ENCODE measurements around the gene ZNF710.

The ZNF710 gene

DNA sequence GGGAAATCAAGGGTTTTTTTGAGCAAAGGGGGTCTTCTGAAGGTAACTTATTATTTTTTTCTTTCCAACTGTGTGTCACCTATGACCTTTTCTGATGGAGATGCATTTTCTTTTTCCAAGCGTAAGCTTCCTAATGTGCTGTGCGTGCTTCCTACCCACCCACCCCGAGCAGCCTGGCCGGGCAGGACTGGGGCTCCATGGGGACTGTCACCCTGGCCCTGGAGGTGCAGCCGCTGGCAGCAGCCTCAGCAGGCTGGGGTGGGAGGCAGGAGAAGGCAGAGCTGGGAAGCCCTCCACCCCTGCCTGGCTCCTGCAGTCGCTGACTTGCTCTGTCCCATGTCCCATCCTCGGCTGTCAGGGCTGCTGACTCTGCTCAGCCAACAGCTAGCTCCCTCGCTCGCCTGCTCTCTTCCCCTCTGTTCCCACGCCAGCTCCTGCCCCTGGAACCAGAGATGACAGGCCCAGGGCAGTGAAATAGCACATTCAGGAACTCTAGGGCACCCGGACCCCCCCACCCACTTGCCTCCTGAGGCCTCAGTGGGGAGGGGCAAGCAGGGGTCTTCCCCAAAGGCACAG, 79.8 kb downstream of the ZNF710 start:
- no peak for DNase-seq (ENCODE audit: low read depth, low spot score)

DNA sequence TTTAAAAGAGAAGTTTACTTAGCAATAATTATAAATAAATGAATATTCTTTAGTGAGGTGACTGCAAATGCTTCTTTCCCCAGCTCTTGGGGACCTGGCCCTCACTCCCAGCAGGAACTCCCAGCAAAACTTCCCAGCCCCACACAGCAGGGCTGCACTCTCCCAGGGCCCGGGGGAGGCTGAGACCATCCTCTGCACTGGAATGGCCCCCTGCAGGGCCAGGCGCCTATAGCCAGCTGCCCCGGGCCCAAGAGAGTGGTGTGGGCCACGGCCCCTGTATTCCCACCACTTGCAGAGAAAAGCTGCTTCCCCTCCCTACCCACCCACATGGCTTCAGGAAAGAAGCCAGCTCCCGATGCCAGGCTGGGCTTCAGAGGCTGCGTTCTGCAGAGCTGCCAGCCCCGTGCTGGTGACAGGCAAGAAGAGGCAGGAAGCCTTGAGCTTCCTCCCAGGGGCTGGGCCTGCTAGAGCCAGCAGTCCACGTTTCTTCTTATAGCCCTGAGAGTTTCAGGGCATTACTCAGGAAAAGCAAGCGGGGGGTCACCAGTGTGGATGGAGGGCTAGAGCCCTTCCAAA, 81.1 kb downstream of the ZNF710 start:
- no peak for DNase-seq (ENCODE audit: low read depth, low spot score)

DNA sequence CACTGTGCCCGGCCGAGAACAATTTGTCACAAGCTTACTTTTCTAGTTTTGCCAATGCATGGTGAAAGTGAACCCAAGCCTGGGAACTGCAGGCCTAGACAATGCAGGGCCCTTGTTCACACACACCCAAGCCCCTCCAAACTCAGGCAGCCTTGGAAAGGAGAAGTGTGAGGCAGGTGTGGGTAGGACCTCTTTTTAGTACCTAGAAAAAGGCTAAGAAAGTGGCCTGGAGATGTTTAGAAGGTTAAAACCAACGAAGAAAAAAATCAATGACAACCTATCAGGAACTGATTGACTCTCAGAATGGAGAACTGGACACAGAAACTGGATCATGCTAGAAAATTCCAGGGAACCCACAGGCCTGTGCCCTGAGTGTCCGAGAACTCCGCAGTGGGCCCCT, 82.3 kb downstream of the ZNF710 start:
- no peak for DNase-seq (ENCODE audit: low read depth, low spot score)

DNA sequence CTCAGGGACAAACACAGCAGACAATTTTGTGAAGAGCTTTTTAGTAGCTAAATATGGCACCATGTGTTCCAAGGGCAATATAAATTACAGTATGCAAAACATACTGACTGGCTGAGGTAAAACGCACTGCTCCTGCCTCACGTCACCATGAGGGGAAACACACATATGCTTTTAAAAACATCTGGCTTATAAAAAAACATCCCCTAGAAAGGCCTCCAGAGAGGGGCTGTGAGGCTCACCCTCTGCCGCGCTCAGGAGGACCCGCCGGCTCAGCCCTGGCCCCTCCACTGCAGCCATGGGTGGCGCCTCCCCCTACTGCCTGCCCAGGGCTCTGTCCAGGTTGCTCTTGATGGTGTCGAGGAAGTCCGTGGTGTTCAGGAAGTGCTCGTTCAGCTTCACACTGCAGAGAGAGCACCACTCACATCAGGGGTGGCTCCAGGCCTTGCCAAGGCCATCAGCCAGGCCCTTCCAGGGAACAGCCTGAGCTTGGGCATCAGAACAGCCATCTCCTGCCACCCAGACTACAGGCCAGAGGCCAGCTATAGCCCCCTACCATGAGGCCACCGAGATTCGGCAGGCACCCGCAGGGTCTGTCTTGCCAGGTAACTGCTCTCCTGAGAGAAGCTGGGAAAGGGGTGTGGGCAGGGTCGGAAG, 83.0 kb downstream of the ZNF710 start:
- DNase-seq (ENCODE audit: low read depth, low spot score): no peak

DNA sequence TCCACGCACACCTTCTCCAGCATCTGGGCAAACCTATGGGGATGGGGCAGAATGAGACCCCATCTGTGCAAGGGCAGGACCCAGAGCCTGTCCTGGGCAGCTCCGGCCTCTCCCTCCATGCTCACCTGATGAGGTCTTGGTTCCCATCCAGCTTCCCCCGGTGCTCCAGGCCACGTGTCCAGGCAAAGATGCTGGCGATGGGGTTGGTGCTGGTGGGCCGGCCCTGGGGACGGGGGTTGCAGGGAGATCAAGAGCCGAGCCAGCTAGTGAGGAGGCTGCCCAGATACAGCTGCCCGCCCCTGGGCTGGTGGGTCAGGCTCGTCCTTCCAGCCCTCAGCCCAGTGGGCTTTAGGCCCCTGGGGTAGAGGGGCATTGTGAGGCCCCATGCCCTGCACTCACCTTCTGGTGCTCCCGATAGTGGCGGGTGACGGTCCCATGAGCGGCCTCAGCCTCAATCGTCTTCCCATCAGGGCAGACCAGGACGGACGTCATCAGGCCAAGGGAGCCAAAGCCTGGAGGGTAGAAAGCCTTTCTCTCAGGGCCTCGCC, 83.8 kb downstream of the ZNF710 start:
- DNase-seq (ENCODE audit: low read depth, low spot score): no peak

DNA sequence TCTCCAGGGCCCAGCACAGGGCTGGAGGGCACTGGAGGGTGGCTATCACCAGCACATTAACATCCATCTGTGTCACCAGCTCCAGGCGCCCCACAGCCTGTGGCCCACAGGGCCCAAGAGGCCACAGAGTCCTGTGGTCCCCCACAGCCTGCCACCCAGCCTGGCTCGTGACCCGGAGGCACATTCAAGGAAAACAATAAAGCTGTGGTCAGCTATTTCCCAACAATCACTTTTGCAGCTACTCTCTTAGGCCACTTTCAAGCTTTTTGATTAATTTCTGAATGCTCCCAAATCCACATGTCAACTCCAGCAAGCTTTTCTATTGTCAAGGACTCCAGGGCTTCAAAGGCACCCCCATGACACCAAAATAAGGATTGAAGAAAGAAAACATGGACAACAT, 84.4 kb downstream of the ZNF710 start:
- DNase-seq (ENCODE audit: low read depth, low spot score): no peak

DNA sequence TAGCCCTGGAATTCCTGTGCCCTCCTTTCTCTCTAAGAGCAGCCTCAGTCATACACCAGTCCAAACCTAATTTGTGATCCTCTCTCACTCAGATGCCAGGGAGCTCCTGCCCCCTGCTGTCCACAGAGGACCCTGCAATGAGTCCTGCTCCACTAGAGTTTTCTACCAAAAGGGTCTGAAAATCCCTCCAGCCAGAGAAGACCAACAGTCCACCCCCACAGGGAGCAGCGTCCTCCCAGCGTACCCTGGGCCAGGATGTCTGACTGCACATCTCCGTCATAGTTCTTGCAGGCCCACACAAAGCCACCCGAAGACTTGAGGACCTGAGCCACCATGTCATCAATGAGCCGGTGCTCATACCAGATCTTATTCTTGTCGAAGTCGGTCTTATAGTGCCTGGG, 85.7 kb downstream of the ZNF710 start:
- no peak for DNase-seq (ENCODE audit: low read depth, low spot score)

DNA sequence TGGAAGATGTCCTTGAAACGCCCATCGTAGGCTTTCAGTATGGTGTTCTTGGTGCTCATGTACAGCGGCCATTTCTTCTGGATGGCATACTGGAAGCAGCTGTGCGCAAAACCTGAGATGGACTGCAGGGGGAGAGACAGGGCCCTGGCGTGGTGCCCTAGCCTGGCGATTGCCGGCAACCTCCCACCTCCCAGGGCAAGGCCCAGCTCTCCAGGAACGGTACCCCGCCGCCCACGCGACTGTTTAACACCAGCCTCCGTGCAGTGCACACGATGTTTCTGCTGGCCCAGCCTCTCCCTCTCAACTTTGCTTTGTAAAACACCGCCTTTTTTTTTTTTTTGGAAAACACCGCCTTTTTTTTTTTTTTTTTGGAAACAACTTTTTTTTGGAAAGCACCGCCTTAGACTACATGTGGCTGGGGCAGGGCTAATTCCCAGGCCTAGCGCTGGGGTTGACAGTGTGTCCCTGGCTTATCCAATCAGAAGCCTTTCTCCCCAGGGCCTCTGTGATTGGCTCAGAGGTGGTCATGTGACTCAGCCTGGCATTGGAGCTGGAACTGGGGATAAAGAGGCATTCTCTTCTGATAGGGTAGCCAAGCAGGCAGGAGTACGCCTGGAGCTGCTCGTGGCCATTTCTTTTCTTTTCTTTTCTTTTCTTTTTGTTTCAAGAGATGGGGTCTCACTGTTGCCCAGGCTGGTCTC, 86.5 kb downstream of the ZNF710 start:
- no peak for DNase-seq (ENCODE audit: low read depth, low spot score)

DNA sequence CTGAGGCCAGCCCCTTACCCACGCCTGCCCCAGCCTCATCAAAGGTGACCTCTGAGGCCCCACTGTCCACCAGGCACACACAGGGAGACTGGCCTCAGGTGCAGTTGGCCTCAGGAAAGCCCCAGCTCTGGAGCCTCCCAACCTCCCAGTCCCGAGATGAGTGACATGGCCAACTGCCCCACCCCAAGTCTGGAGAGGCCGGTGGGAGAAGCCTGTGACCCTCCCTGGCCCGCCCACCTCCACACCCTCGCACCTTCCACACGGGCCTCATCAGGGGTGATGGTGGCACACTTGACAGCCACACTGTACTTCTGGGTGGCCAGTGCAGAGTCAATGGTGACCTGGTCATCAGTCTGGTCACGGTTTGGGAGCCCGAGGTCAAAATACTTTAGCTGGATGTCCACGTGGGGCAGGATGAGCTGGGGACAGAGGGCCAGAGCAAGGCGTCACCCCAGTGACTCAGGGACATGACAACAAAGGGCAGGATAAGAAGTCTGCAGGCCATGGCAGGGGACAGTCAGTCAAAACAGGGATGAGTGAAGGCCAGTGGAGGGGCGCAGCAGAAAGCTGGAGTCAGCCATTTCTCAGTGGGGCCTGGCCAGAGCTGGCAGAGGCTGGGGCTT, 89.2 kb downstream of the ZNF710 start:
- no peak for DNase-seq (ENCODE audit: low read depth, low spot score)

DNA sequence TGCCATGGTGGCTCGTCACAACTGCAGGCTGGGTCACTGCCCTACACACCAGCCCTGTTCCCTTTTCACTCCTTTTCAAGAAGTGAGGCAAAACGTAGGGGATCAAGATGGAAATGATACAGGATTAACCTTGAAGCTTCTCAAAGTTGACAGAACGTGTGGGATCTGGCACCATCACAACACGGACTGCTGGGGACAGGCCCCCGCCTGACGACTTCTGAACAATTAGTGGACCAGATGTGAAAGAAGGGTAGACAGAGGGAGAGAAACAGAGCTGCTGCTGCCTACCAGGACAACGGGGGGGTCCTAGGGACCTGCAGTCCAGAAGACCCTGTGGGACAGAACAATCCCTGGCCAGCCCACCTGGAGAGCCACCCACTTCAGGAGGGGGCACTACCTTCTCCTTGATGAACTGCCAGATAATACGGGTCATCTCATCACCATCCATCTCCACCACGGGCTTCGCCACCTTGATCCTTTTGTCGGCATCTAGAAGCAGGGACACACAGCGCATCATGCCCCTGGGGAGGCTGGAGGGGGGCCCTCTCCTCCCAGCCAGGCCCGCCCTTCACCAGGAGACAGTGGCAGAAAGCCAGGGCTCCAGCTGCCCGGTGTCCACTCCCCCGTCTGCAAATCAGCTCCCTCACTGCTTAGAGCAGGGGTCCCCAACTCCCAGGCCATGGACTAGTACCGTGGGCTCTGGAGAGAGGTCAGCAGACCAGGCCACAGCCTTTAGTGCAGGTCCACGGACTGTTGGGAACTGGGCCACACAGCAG, 90.2 kb downstream of the ZNF710 start:
- no peak for DNase-seq (ENCODE audit: low read depth, low spot score)

DNA sequence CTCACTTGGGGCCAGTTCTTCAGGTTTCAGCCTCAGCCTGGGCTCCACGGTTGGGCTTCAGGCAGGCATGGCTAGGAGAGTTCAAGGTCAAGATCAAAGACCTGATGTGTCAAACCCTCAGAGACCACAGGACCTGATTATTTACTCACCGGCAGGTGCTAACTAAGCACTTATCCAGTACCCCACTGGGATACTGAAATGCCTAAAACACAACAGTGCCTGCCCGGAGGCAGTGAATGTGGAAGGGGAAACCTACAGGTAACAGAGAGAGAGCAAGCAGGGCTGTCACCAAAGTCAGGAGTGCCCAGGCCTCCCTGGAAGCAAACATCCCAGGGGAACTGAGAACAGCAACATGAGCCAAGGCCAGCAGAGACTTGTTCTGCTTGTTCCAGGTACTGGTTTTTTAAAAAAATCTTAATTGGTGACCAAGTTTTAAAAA, 94.4 kb downstream of the ZNF710 start:
- no peak for DNase-seq (ENCODE audit: low read depth, low spot score)

DNA sequence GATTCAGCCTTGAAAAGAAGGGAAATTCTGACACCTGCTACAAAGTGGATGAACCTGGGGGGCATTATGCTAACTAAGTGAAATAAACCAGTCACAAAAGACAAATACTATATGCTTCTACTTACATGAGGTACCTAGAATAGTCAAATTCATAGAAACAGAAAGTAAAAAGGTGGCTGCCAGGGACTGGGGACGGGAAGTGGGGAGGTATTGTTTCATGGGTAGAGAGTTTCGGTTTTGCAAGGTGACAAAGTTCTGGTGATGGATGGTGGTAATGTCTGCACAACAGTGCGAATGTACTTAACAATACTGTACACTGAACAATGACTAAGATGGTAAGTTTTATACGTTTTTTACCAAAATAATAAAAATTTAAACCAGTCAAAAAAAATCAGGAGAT, 96.4 kb downstream of the ZNF710 start:
- no peak for DNase-seq (ENCODE audit: low read depth, low spot score)

DNA sequence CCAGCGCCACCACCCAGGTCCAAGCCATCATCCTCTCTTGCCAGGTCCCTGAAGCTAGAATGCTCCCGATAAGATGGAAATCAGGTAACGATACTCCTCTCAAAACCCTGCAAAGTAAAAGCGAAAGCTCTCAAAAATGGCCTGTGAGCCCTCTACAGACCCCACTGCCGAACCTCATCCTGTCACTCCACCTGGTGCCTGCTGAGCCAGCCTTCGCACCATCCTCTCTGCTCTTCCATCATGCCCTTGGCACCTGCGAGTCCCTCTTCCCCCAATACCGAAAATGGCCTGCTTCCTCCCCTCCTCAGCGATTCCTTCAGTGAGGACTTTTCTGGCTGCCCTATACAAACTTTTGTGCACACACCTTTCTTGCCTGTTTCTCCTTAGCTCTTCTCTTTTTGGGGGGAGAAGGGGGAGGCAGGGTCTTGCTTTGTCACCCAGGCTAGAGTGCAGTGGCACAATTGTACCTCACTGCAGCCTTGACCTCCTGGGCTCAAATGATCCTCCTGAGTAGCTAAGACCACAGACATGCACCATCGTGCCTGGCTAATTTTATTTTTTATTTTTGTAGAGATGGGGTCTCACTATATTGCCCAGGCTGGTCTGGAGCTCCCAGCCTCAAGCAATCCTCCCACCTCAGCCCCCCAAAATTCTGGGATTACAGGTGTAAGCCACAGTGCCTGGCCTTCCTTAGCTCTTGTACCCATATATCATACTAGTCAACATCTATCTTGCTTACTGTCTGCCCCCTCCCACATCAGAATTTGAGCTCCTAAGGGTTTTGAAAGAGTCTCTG, 98.1 kb downstream of the ZNF710 start:
- DNase-seq (ENCODE audit: low read depth, low spot score): no peak

DNA sequence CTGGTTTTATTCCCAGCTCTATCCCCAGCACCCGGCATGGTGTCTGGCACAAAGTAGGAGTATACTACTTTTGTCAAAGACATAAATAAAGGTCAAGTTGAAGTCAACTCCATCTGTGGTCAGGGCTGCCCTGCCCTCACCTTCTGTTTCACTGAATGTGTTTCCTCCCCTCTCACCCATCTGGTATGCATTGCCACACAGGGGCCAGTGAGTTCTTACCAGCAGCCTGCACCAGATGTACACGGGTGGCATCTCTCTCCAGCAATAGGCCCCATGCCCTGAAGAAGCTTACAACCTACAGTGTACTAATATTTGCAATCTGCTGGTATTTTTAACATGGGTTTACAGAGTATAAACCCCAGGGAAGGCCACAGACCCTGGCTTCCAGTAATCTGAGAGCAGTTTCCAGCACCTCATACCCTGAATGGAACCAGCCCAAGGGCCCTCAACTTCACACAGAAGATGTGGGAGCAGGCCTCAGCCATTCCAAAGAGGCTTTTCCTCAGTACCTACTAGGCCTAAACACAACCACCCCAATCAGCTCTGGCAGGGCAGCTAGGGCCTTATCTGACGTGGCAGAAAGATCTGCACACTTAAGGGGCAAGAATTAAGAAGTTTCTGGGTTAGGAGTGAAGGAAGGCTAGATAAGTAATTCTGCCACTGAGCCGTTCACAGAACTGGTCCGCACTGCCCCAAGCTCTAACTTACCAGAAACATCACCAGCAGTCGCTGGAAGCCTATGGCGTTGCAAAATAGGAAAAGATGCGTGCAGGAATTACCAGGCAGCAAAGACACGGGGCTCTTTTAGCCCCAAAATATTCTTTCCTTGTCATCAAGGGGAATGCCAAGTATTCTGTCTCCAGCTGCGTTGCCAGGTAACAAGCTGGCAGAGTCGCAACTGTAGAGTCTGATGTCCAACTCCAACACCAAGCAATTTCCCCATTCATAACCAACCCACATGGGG, 99.0 kb downstream of the ZNF710 start:
- no peak for DNase-seq (ENCODE audit: low read depth, low spot score)

DNA sequence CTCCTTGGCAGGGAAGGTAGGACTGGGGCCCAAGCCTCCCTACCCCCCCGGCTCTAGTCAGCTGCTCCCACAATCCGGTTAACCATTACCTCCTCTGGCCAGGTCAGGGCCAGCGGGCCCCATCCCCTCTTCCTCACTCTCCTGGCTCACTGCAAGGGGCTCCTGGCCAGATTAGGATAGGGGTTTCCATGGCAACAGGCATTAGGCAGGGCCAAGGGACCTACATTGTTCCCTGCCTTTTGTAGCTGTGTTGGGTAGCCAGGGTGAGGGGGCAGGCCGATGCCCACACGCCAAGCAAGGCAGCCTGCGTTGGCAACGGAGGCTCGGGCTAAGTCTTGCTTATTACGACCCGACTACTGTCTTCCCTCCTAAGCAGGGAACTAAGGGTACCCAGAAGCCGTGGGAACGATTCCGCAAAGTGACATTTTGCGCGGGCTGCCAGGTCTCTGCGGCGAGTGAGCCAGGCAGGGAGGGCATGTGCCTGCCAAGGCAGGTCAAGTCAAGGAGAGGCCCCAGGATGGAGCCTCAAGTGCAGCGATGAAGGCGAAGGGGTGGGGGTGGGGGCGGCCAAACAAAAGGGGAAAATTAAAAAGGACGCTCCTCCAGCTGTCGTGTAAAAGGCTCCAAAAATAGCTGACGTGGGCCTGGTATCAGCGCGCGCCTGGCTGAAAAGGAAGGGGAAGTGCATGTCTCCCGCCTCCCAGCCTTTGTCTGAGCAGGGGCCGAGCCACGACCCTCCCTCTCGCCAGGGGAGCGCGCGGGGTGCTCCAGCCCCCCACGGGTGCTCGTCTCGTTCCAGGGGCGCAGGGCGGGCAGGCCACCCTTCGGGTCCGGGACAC, 100.2 kb downstream of the ZNF710 start:
- DNase-seq (ENCODE audit: low read depth, low spot score): no peak

DNA sequence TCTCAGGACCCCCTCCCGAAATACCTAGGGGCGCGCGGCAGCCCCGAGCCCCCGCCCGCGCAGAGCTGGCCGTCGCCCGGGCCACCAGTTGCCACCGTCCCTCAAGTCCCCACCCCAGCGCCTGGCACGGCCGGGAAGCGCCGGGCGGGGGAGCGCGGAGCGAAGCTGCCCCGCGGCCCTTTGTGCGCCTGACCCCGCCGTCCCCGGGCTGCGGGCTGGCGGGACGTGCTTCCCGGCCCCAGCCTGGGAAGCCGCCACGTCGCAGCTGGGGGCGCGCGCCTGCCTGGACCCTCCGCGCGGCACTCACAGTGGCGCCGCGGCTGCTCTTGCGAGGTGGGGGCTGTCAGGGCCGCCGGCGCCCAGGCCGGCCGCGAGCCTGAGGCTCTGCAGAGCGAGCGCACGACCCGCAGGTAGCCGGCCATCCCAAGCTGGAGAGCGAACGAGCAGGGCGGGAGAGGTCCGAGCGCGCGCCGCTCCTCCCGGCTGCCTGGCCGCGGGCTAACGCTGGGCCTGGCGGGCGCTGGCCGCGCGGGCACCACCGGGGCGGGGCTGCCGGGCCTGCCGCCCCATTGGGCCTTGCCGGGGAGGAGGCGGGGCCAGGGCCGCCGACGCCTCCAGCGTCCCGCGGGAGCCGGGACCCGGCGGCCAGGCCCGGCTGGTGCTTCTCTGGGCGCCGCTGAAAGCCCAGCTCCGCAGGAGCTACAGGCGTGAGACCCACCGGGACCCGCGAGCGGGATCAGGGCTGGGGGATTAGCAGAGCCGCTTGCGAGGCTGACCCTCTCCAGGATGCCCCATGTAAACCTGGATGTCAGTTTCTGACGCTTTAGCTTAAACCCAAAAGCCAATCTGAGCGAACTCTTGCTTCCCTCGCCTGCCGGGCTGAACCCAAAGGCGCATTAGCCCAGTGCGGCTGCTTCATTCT, 101.1 kb downstream of the ZNF710 start, which contains the start of gene IDH2:
TSS of gene IDH2 (minus strand) at position 500 of the 922 bp plus-strand sequence. CDS start at position 422, 78 bp downstream.
- no peak for DNase-seq (ENCODE audit: low read depth, low spot score)

DNA sequence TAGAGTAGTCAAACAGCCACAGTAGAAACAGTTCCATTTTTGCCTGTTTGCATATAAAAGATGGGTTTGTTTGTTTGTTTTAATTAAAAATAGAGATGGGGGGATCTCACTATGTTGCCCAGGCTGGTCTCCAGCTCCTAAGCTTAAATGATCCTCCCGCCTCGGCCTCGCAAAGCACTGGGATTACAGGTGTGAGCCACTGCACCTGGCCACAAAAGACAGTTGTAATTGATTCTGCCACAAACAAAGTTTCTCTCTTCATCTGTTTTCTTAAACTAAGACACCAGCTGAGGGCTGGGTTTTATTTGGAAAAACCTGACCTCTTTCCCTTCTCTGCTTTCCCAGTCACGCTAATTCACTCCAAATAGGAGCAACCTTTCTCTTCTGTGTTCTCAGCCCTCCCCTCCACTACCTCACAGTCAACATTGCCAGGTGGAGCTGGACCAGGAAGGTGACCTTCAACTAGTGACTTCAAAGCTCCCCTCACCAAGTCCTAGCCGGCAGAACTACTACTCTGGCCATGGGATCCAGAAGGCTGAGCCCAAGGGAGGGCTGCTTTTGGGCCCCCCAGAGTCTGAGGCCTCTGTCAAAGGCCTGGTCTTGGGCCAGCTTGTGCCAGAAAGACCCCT, 102.7 kb downstream of the ZNF710 start:
- no peak for DNase-seq (ENCODE audit: low read depth, low spot score)

Measured in smooth muscle cell of the brain vasculature (primary cell).